Cardiac fibroblast (primary cell): ENCODE measurements around the gene DPF3.

Experiments
- DNase-seq, 2 donors: peaks; one replicate each; pipeline versions ENCODE4 v3.0.0 to v3.0.0-alpha.2; 2010; ENCODE audit warnings: low read depth in 2 of 2
- H3K4me3 ChIP-seq, 2 donors: replicated peaks in 1 of 2; 1 replicate in 1 of 2; 2 replicates in 1 of 2; pipeline ENCODE4 v1.5.1; 2011; ENCODE audit warnings: low read depth in 2 of 2, low read length in 2 of 2, mild to moderate bottlenecking in 2 of 2, moderate library complexity in 1 of 2
- CTCF ChIP-seq: IDR thresholded peaks from one replicate; pipeline ENCODE4 v1.5.1; 2011; ENCODE audit warnings: low read depth, mild to moderate bottlenecking, low read length, inconsistent platforms

The DPF3 gene

GRCh38 chr14:72717220-72717619 lies 176.7 kb downstream of the DPF3 start:
- no peak for DNase-seq
- no peak for TF ChIP-seq CTCF
- no peak overlapping the region for H3K4me3 ChIP-seq

GRCh38 chr14:72716476-72716875 lies 177.4 kb downstream of the DPF3 start:
- peak; percentile 8 to 30 for DNase-seq
- no peak for TF ChIP-seq CTCF
- no peak overlapping the region for H3K4me3 ChIP-seq

GRCh38 chr14:72715850-72716228 lies 178.1 kb downstream of the DPF3 start:
- no peak overlapping the region for H3K4me3 ChIP-seq
- TF ChIP-seq CTCF: no peak
- DNase-seq: peak in 1 of 2 donors; percentile 29

GRCh38 chr14:72715215-72715849 lies 178.6 kb downstream of the DPF3 start:
- no peak overlapping the region for H3K4me3 ChIP-seq
- no peak for DNase-seq
- no peak for TF ChIP-seq CTCF

GRCh38 chr14:72714871-72715214 lies 179.1 kb downstream of the DPF3 start:
- no peak for DNase-seq
- TF ChIP-seq CTCF: no peak
- no peak overlapping the region for H3K4me3 ChIP-seq

GRCh38 chr14:72714094-72714493 lies 179.8 kb downstream of the DPF3 start:
- DNase-seq: no peak
- no peak overlapping the region for H3K4me3 ChIP-seq
- TF ChIP-seq CTCF: no peak

- no peak overlapping the region for H3K4me3 ChIP-seq
- no peak for TF ChIP-seq CTCF
- no peak for DNase-seq
Measured at GRCh38 chr14:72711936-72712335, 182.0 kb downstream of the DPF3 start.
